Measurements from ENCODE around the gene NUP153. TPM values are rescaled to one million over a fixed set of nuclear protein-coding genes. Genes with fewer than 3 reads are reported as not detected.

NUP153 gene
- total and polyA plus RNA-seq, 2 of the 8 experiments (the other 6 are each of a cell fraction or from before 2014, with no cell fraction given) = 47.0 to 84.8 TPM

GRCh38 chr6:17714879-17715851, 8.4 kb upstream of the NUP153 start (continued):
- TF ChIP-seq, protein P1, sequence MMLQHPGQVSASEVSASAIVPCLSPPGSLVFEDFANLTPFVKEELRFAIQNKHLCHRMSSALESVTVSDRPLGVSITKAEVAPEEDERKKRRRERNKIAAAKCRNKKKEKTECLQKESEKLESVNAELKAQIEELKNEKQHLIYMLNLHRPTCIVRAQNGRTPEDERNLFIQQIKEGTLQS (IDR thresholded peaks at IDR 0.05; ENCODE audit: insufficient read depth, low read depth, low read length) = no peak
- TF ChIP-seq RXRA (IDR thresholded peaks at IDR 0.05; ENCODE audit: insufficient read depth, low read depth, low read length) = no peak
- TF ChIP-seq SP2 (IDR thresholded peaks at IDR 0.05; ENCODE audit: low read length) = no peak
- no peak for TF ChIP-seq EGR1 (IDR thresholded peaks at IDR 0.05; ENCODE audit: borderline replicate concordance, low read depth, low read length)
